Lower leg skin (tissue), 3 donors: Measurements from ENCODE around the gene RHOB.

Experiments used
- CTCF ChIP-seq, 3 donors: fragments of 450-650 bp; IDR thresholded peaks; one replicate each; pipeline ENCODE4 v1.5.1; 2016; ENCODE audit warnings: antibody characterized with exemption in 3 of 3, mild to moderate bottlenecking in 3 of 3, moderate library complexity in 2 of 3
- POLR2A ChIP-seq, 2 donors: fragments of 450-650 bp; IDR thresholded peaks; one replicate each; pipeline ENCODE4 v1.6.1; 2016 to 2017; ENCODE audit warnings: antibody characterized with exemption in 2 of 2, mild to moderate bottlenecking in 1 of 2, moderate library complexity in 1 of 2

GRCh38 chr2:20473128-20473527, 26.3 kb downstream of the RHOB start:
- TF ChIP-seq CTCF (IDR thresholded peaks at IDR 0.05), result no peak
- no peak for TF ChIP-seq POLR2A (IDR thresholded peaks at IDR 0.05)
